ENCODE measurements around the gene MBLAC2. TPM values are rescaled to one million over a fixed set of nuclear protein-coding genes. Genes with fewer than 3 reads are reported as not detected.

Gene MBLAC2
- total RNA-seq, 1 donor from 2014 or later = 4.3 TPM

DNA sequence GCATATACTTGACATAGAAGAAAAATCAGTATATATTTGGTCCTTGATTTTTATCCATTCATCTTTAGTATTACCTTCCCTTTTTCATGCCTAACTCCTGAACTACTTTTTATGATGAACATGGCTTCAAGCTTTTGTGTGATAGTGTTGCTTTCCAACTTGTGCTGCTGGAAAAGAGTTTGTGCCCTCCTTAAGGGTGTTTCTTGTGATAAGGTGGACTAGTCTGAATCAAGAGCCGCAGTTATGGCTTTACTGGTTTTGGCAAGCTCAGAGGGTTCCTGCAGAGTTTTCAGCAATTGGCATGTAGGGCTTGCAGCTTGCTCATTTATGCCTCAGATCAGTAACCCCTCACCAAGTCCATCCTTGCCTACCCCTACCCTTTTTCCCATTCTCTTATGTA, 20.6 kb upstream of the MBLAC2 start:
- DNase-seq (ENCODE audit: low read depth) (no peak), FAIRE-seq (no peak)
- Mint-ChIP-seq H3K4me1 (ENCODE audit: low read depth, unreplicated experiment) (no peaks in the 10 kb centered on the region), H3K36me3 (ENCODE audit: low read depth, unreplicated experiment) (peaks cover 4% of the 10 kb centered on the region), H3K9me3 (ENCODE audit: unreplicated experiment) (peaks cover 3% of the 10 kb centered on the region), H3K4me3 (ENCODE audit: unreplicated experiment) (no peak overlapping the region), H3K27ac (ENCODE audit: unreplicated experiment) (no peak overlapping the region), H3K27me3 (ENCODE audit: low read depth, unreplicated experiment) (no peaks in the 10 kb centered on the region)
- Histone ChIP-seq H3K4me2 (ENCODE audit: low read length) (no peak overlapping the region), H3K27ac (ENCODE audit: low read depth, low read length) (no peak overlapping the region), H3K27me3 (ENCODE audit: insufficient read depth, low read length) (no peaks in the 10 kb centered on the region), H3K4me1 (ENCODE audit: insufficient read depth, low read length) (no peaks in the 10 kb centered on the region), H3K9ac (ENCODE audit: low read length) (no peak overlapping the region), H3K36me3 (ENCODE audit: insufficient read depth, low read length) (no peaks in the 10 kb centered on the region), H2AFZ (ENCODE audit: low read depth, low read length) (no peak overlapping the region), H3K79me2 (ENCODE audit: insufficient read depth, low read length) (no peaks in the 10 kb centered on the region), H3K9me3 (ENCODE audit: insufficient read depth, low read depth, low read length) (no peaks in the 10 kb centered on the region), H4K20me1 (ENCODE audit: insufficient read depth, low read length) (no peaks in the 10 kb centered on the region), H3K4me3 (ENCODE audit: insufficient read depth, low read depth, low read length) (no peak overlapping the region)
- TF ChIP-seq, protein P1, sequence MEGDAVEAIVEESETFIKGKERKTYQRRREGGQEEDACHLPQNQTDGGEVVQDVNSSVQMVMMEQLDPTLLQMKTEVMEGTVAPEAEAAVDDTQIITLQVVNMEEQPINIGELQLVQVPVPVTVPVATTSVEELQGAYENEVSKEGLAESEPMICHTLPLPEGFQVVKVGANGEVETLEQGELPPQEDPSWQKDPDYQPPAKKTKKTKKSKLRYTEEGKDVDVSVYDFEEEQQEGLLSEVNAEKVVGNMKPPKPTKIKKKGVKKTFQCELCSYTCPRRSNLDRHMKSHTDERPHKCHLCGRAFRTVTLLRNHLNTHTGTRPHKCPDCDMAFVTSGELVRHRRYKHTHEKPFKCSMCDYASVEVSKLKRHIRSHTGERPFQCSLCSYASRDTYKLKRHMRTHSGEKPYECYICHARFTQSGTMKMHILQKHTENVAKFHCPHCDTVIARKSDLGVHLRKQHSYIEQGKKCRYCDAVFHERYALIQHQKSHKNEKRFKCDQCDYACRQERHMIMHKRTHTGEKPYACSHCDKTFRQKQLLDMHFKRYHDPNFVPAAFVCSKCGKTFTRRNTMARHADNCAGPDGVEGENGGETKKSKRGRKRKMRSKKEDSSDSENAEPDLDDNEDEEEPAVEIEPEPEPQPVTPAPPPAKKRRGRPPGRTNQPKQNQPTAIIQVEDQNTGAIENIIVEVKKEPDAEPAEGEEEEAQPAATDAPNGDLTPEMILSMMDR (IDR thresholded peaks at IDR 0.05; ENCODE audit: insufficient read depth, low read depth, low read length) = no peak
- no peak for TF ChIP-seq EZH2 (IDR thresholded peaks at IDR 0.05; ENCODE audit: insufficient read depth, low read length)

DNA sequence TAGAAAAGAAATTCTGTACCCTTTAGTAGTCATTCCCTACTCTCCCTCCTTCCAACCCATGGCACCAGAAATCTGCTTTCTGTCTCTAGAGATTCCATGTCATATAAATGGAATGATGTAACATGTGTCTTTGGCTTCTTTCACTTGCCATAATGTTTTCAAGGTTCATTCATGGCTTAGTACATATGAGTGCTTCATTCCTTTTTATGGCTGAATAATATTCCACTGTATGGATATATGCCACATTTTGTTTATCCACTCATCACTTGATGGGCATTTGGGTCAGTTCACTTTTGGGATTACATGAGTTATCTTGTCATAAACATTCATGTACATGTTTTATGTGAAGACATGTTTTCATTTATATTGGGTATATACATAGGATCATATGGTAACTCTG, 19.5 kb upstream of the MBLAC2 start:
- Histone ChIP-seq H2AFZ (ENCODE audit: low read depth, low read length) (no peak overlapping the region), H3K4me2 (ENCODE audit: low read length) (no peak overlapping the region), H3K27me3 (ENCODE audit: insufficient read depth, low read length) (no peaks in the 10 kb centered on the region), H3K9me3 (ENCODE audit: insufficient read depth, low read depth, low read length) (no peaks in the 10 kb centered on the region), H3K36me3 (ENCODE audit: insufficient read depth, low read length) (no peaks in the 10 kb centered on the region), H4K20me1 (ENCODE audit: insufficient read depth, low read length) (no peaks in the 10 kb centered on the region), H3K4me1 (ENCODE audit: insufficient read depth, low read length) (no peaks in the 10 kb centered on the region), H3K4me3 (ENCODE audit: insufficient read depth, low read depth, low read length) (no peak overlapping the region), H3K27ac (ENCODE audit: low read depth, low read length) (no peak overlapping the region), H3K79me2 (ENCODE audit: insufficient read depth, low read length) (no peaks in the 10 kb centered on the region), H3K9ac (ENCODE audit: low read length) (no peak overlapping the region)
- FAIRE-seq (no peak), DNase-seq (ENCODE audit: low read depth) (no peak)
- TF ChIP-seq, protein P1 (IDR thresholded peaks at IDR 0.05; ENCODE audit: insufficient read depth, low read depth, low read length) = no peak
- no peak for TF ChIP-seq EZH2 (IDR thresholded peaks at IDR 0.05; ENCODE audit: insufficient read depth, low read length)
- no peaks in the 10 kb centered on the region for H3K27me3 Mint-ChIP-seq (ENCODE audit: low read depth, unreplicated experiment)
- H3K4me1 Mint-ChIP-seq (ENCODE audit: low read depth, unreplicated experiment) = no peaks in the 10 kb centered on the region
- no peak overlapping the region for H3K4me3 Mint-ChIP-seq (ENCODE audit: unreplicated experiment)
- H3K36me3 Mint-ChIP-seq (ENCODE audit: low read depth, unreplicated experiment) = peaks cover 4% of the 10 kb centered on the region
- H3K27ac Mint-ChIP-seq (ENCODE audit: unreplicated experiment) = no peak overlapping the region
- peaks cover 3% of the 10 kb centered on the region for H3K9me3 Mint-ChIP-seq (ENCODE audit: unreplicated experiment)

DNA sequence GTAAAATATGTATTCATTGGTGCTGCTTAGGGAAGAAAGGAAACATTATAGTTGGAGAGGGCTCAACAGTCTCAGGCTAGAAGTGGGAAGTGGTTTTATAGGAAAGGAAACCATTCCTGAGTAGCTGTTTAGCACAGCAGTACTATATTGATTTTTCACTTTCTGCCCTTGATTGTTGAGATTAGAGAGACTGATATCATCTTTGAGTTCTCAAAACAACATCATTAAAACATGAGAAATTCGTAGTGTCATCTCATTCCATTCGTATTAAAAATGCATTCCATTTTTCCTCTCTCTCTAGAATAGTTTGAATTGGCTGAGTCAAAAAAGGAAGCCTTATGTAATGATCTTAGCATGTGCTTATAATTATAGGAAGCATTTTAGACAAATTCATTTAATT, 14.2 kb upstream of the MBLAC2 start:
- H3K27me3 Mint-ChIP-seq (ENCODE audit: low read depth, unreplicated experiment) = no peaks in the 10 kb centered on the region
- FAIRE-seq (no peak), DNase-seq (ENCODE audit: low read depth) (peak; percentile 43)
- H3K4me1 Mint-ChIP-seq (ENCODE audit: low read depth, unreplicated experiment) = peaks cover 8% of the 10 kb centered on the region
- no peaks in the 10 kb centered on the region for H3K36me3 Mint-ChIP-seq (ENCODE audit: low read depth, unreplicated experiment)
- Histone ChIP-seq H2AFZ (ENCODE audit: low read depth, low read length) (no peak overlapping the region), H3K27ac (ENCODE audit: low read depth, low read length) (no peak overlapping the region), H3K79me2 (ENCODE audit: insufficient read depth, low read length) (no peaks in the 10 kb centered on the region), H3K4me2 (ENCODE audit: low read length) (no peak overlapping the region), H4K20me1 (ENCODE audit: insufficient read depth, low read length) (no peaks in the 10 kb centered on the region), H3K4me3 (ENCODE audit: insufficient read depth, low read depth, low read length) (no peak overlapping the region), H3K36me3 (ENCODE audit: insufficient read depth, low read length) (no peaks in the 10 kb centered on the region), H3K27me3 (ENCODE audit: insufficient read depth, low read length) (no peaks in the 10 kb centered on the region), H3K9me3 (ENCODE audit: insufficient read depth, low read depth, low read length) (no peaks in the 10 kb centered on the region), H3K4me1 (ENCODE audit: insufficient read depth, low read length) (no peaks in the 10 kb centered on the region), H3K9ac (ENCODE audit: low read length) (no peak overlapping the region)
- TF ChIP-seq EZH2 (IDR thresholded peaks at IDR 0.05; ENCODE audit: insufficient read depth, low read length) = no peak
- TF ChIP-seq, protein P1 (IDR thresholded peaks at IDR 0.05; ENCODE audit: insufficient read depth, low read depth, low read length) = no peak
- H3K4me3 Mint-ChIP-seq (ENCODE audit: unreplicated experiment) = no peak overlapping the region
- no peaks in the 10 kb centered on the region for H3K9me3 Mint-ChIP-seq (ENCODE audit: unreplicated experiment)
- H3K27ac Mint-ChIP-seq (ENCODE audit: unreplicated experiment) = no peak overlapping the region

All from astrocyte (in vitro differentiated cells and primary cell).